NCI-H2196 treated with DMSO at 0.1 percent for 48 hours (cell line): ENCODE data around the gene TDRD3.
"Not testable (repeated sequence)": the region's sequence is repeated elsewhere in the genome, so short reads cannot be mapped to it uniquely, and the experiment has no call there.

ENCODE experiments used
- DNase-seq: peaks from one replicate; lab custom pipeline; 2025; ENCODE audit not compliant: unreplicated experiment; lab: John Stamatoyannopoulos, UW

TDRD3 gene

GRCh38 chr13:60398379-60398891 lies 1.4 kb downstream of the TDRD3 start:
- no peak for DNase-seq

DNA sequence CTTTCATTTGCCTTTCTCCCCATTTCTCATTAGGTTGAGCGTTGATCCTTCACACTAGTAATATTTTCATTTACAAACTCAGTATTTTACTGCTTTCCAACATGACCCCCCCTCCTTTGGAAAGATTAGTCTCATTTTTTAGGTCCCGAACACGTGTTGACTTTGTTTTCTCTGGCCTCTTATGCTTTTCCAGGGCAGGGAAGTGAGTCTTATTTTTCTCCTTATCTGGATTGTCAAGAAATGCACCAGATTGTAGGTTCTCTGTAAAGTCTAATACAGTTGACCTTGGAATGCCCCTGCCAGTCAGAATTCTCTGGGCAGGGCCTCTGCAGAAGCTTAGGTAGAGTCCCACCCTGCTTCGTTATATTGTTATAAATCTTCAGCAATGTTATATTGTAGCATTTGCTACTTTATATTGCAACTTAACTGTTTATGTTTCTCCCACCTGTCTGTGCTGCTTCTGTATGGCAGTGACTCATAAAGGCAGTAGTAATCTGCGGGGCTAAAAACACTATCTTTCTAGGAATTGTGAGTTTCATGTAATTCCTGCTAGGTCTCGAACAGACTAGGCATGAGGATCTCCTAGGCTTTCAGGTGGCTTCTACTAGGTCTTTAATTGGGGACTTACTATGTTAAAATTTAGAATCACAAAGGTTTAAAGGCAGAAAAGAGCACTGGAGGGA lies 2.0 kb downstream of the TDRD3 start:
- no peak for DNase-seq

- DNase-seq, result no peak
Measured at GRCh38 chr13:60402022-60402421, 5.0 kb downstream of the TDRD3 start.

DNA sequence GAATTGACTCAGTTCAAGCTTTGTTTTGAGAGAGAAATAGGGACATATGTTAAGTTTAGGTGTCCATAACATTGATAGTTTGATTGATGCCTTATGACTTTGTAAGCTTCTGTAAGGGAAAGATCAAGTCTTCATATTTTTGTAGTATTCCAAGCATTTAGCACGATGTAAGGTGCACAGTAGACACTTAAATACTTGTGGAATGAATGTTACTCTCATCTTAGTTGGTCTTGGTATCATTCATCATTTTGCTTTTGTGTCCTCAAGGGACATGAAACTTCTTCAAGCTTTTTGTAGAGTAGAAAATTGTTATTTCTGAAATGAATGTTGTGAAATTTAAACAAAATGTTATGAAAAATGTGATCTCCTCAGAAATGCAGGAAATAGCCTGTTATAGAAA lies 10.1 kb downstream of the TDRD3 start:
- no peak for DNase-seq

DNA sequence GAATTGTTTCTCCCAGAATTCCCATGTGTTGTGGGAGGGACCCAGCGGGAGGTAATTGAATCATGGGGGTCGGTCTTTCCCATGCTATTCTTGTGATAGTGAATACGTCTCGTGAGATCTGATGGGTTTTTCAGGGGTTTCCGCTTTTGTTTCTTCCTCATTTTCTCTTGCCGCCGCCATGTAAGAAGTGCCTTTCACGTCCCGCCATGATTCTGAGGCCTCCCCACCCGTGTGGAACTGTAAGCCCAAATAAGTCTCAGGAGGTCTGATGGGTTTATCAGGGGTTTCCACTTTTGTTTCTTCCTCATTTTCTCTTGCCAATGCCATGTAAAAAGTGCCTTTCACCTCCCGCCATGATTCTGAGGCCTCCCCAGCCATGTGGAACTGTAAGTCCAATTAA lies 10.8 kb downstream of the TDRD3 start:
- DNase-seq, result not testable (repeated sequence)

- not testable (repeated sequence) for DNase-seq
Measured at GRCh38 chr13:60409574-60410292, 12.7 kb downstream of the TDRD3 start.

DNA sequence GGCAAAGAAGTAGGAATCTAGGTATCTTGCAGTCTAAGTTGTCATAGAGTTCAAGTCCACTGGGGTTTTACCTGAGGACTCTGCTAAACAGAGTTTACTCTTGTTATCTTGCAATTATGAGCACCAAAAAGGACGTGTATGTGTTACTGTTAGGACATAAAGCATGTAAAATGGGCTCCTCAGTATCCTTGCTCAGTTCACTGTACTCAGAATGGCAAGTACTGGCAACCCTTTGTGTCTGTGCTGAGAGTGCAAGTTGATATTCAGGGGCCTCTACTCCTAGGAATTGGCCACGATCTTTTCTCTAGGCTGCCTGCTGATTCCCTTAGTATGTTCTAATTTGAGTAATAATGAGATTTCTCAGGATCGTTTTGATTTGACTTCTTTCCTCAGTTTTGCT lies 13.3 kb downstream of the TDRD3 start:
- DNase-seq, result no peak

DNA sequence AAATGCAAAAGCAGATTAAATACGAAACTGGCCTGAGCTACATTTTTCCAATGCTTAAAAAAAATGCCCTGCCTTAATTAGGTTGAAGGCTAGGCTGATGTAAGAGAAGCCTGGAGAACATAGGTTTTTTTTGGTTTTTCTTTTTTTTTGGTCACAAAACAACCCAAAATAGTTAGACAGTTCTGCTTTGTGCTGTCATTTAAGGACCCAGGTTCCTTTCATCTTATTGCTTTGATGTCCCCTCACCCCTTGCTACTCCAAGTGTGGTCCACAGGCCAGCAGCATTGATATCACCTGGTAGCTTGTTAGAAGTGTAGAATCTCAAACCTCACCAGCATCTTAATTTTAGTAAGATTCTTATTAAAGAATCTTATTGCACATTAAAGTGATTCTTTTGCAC lies 14.4 kb downstream of the TDRD3 start:
- DNase-seq, result no peak

DNA sequence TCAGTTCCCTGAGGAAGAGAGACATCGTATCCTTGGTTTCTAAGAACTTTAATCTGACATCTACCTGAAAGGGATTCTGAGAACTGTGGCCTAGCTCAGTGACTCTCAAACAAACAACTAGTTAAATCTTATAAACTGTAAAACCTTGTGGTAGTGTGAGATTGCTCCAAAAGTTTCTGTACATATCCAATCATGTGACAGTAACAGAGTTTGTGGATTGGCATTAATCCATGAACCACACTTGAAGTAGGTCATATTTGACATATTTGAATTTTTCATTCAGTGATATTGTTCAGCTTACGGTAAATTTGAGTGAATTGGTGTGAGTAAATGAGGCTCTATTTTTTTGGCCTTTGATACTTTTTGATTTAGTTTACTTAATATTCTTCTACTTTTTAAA lies 15.0 kb downstream of the TDRD3 start:
- DNase-seq, result no peak

DNA sequence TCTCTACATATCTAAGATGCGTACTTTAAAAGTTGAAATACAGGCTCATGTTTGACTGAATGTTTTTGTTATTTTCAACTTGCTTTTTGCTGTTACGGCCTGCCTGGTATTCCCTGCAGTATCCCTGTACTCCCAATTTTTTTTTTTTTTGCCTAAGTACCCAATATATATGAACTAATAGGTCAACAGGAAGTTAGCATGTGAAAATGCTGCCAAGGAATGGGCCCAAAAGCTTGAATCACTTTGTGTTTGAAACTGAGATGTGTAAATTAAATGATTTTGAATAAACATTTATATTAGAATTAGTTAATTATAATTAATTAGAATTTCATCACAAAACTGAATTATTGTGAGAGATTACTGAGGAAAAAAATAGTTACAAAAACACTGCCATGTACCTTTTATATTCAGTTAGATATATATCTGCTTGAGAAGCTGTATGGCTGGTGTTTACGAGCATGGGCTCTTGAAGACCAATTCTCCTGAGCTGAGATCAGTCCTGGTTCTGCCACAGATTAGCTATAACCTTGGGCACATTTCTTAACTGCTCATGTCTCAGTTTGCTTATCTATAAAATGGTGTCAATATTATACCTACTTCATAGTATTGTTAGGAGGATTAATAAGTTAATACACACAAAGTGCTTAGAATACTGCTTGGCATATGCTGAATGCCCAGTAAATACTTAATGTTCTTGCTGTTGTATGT lies 16.0 kb downstream of the TDRD3 start:
- DNase-seq, result no peak

DNA sequence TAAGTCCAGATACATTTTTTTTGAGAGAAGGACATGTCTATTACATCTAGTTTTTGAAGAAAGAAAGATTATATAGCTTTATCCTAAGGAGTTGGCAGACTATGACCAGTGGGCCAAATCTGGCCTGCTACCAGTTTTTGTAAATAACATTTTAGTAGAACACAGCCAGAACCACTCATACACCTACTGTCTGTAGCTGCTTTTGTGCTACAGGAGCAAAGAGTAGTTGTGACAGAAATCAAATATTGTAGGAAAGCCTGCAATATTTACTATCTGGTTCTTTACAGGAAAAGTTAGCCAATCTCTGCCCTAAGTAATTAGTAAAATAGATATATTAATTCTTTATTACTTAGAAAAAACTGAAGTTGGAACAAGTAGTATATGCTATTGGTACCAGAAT lies 17.2 kb downstream of the TDRD3 start:
- no peak for DNase-seq

GRCh38 chr13:60417734-60418133 lies 20.7 kb downstream of the TDRD3 start:
- no peak for DNase-seq

- DNase-seq, result no peak
Measured at GRCh38 chr13:60418954-60419353, 21.9 kb downstream of the TDRD3 start.

GRCh38 chr13:60425332-60425731 lies 28.3 kb downstream of the TDRD3 start:
- no peak for DNase-seq

GRCh38 chr13:60426075-60426474 lies 29.1 kb downstream of the TDRD3 start:
- no peak for DNase-seq

- DNase-seq, result no peak
Measured at GRCh38 chr13:60427285-60427684, 30.3 kb downstream of the TDRD3 start.

GRCh38 chr13:60431108-60431700 lies 34.2 kb downstream of the TDRD3 start:
- DNase-seq, result peak; percentile 1

GRCh38 chr13:60433505-60433904 lies 36.5 kb downstream of the TDRD3 start:
- no peak for DNase-seq

- no peak for DNase-seq
Measured at GRCh38 chr13:60435762-60436374, 38.8 kb downstream of the TDRD3 start.

DNA sequence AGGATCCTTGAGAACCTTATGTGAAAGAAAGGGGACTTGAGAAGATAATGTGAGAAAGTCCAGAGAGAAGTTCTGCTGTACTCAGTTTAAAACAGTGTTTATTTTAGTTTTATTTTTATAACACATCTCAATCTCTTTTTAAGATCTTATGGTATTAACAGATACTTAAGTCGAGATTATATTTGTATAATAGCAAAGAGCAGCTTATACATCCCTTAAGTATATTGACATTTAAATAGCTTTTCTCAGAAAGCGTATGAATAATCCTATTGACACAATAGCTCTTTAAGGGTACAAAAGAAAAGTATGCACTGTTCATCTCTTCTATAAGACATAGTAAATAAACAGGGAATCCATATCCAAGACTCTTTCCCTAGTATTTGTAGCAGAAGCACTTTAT lies 42.2 kb downstream of the TDRD3 start:
- DNase-seq, result no peak

- no peak for DNase-seq
Measured at GRCh38 chr13:60441761-60442160, 44.7 kb downstream of the TDRD3 start.
